GM12872 (cell line): ENCODE results near the gene SSH2.

ENCODE experiments used
- CTCF ChIP-seq: IDR thresholded peaks from 3 replicates; pipeline ENCODE4 v1.5.1; 2011; ENCODE audit warnings: low read depth, mild to moderate bottlenecking, low read length, moderate library complexity; ENCODE audit not compliant: insufficient read depth

The SSH2 gene

GRCh38 chr17:29610395-29610794 lies 319.6 kb downstream of the SSH2 start:
- no peak for TF ChIP-seq CTCF

GRCh38 chr17:29608986-29609385 lies 321.0 kb downstream of the SSH2 start:
- TF ChIP-seq CTCF: no peak

- TF ChIP-seq CTCF: no peak
Observed at GRCh38 chr17:29607557-29608195, 322.4 kb downstream of the SSH2 start.

GRCh38 chr17:29603109-29603674 lies 326.8 kb downstream of the SSH2 start:
- TF ChIP-seq CTCF: no peak

- TF ChIP-seq CTCF: no peak
Observed at GRCh38 chr17:29597361-29598172, 332.5 kb downstream of the SSH2 start.

GRCh38 chr17:29596811-29597210 lies 333.2 kb downstream of the SSH2 start:
- TF ChIP-seq CTCF: no peak

- TF ChIP-seq CTCF: no peak
Observed at GRCh38 chr17:29595943-29596774, 333.9 kb downstream of the SSH2 start.
